A549 (cell line): ENCODE data around the gene SLC22A23. TPM values are rescaled to one million over a fixed set of nuclear protein-coding genes. Genes with fewer than 3 reads are reported as not detected.

ENCODE experiments used
- ATAC-seq, 2 experiments: fragments of 200-7000 bp in 1 of 2; fragments of >200 bp in 1 of 2; cut with Nextera tagmentation in 1 of 2; cut with Tn5 transposase in 1 of 2; 3 replicates each; pipeline versions ENCODE4 v1.8.0 to v1.9.1; 2018 to 2020; ENCODE audit warnings: mild to moderate bottlenecking in 1 of 2, moderate library complexity in 1 of 2
- CTCF ChIA-PET: fragments of 300-600 bp; sonication (Branson Sonifier 250); formaldehyde crosslinking; extraction: SDS; loops from one replicate; lab custom pipeline; 2021; ENCODE audit warnings: antibody characterized with exemption, inconsistent platforms; lab: Yijun Ruan, JAX
- POLR2A ChIA-PET: fragments of 350-600 bp; formaldehyde crosslinking; extraction: SDS; loops from one replicate; lab custom pipeline; 2021; ENCODE audit warnings: antibody characterized with exemption, inconsistent platforms; lab: Yijun Ruan, JAX
- DNase-seq, 2 experiments: peaks; one replicate each; pipeline versions ENCODE4 v3.0.0 to v3.0.0-alpha.2; 2011 to 2016; ENCODE audit warnings: low read depth in 1 of 2, low spot score in 1 of 2
- FAIRE-seq: peaks from 2 replicates; lab custom pipeline; 2011; peaks lifted over from hg19 to GRCh38; lab: Jason Lieb, UNC
- H3K27ac ChIP-seq, 2 experiments: fragments of >200 bp; sonication (Bioruptor Twin); formaldehyde crosslinking; 3 replicates each; pipeline ENCODE4 v1.5.1; 2016 to 2017
- H3K4me1 ChIP-seq: fragments of >200 bp; sonication (Bioruptor Twin); formaldehyde crosslinking; 3 replicates; pipeline ENCODE4 v1.6.1; 2016
- H3K4me2 ChIP-seq: fragments of >200 bp; sonication (Bioruptor Twin); formaldehyde crosslinking; 3 replicates; pipeline ENCODE4 v1.6.1; 2016
- H3K4me3 ChIP-seq: fragments of >200 bp; sonication (Bioruptor Twin); formaldehyde crosslinking; 3 replicates; pipeline ENCODE4 v1.5.1; 2016
- H3K9me3 ChIP-seq: fragments of >200 bp; sonication (Bioruptor Twin); formaldehyde crosslinking; 3 replicates; pipeline ENCODE4 v1.6.1; 2016
- CHD4 ChIP-seq: fragments of 200-600 bp; sonication (generic); IDR thresholded peaks from 2 replicates; pipeline ENCODE4 v1.6.1; 2016; ENCODE audit warnings: antibody characterized with exemption, mild to moderate bottlenecking, borderline replicate concordance
- EP300 ChIP-seq, 2 experiments: fragments of >200 bp; sonication (Bioruptor Twin); formaldehyde crosslinking; IDR thresholded peaks; 2 replicates in 1 of 2; 3 replicates in 1 of 2; pipeline ENCODE4 v1.6.1; 2016 to 2017
- ESRRA ChIP-seq: fragments of 150-350 bp; IDR thresholded peaks from 2 replicates; pipeline ENCODE4 v1.6.1; 2014; ENCODE audit warnings: mild to moderate bottlenecking, low read length, borderline replicate concordance
- FOXS1 ChIP-seq: fragments of 250-450 bp; sonication (Bioruptor Pico); IDR thresholded peaks from 2 replicates; pipeline ENCODE4 v1.5.0; 2020; ENCODE audit warnings: mild to moderate bottlenecking, moderate library complexity
- HDAC2 ChIP-seq: fragments of 200-600 bp; sonication (generic); IDR thresholded peaks from 2 replicates; pipeline ENCODE4 v1.6.1; 2016
- MAX ChIP-seq: IDR thresholded peaks from 2 replicates; pipeline ENCODE4 v1.6.1; 2012
- NFE2L2 ChIP-seq: fragments of 150-350 bp; conservative IDR thresholded peaks from 2 replicates; pipeline ENCODE4 v1.6.1; 2014; ENCODE audit warnings: low read length
- RAD21 ChIP-seq, 2 experiments: fragments of >200 bp in 1 of 2; sonication (Bioruptor Twin) in 1 of 2; formaldehyde crosslinking in 1 of 2; IDR thresholded peaks in 1 of 2; conservative IDR thresholded peaks in 1 of 2; 2 replicates in 1 of 2; 3 replicates in 1 of 2; pipeline ENCODE4 v1.6.1; 2012 to 2018; ENCODE audit warnings: inconsistent platforms in 1 of 2
- RNF2 ChIP-seq: fragments of 200-600 bp; sonication (generic); IDR thresholded peaks from 2 replicates; pipeline ENCODE4 v1.6.1; 2016; ENCODE audit warnings: low read depth, mild to moderate bottlenecking, antibody characterized with exemption, moderate library complexity, borderline replicate concordance
- USF2 ChIP-seq: fragments of 450-650 bp; IDR thresholded peaks from 2 replicates; pipeline ENCODE4 v1.6.1; 2014; ENCODE audit warnings: antibody characterized with exemption
- ZFP36 ChIP-seq: fragments of 450-650 bp; IDR thresholded peaks from 2 replicates; pipeline ENCODE4 v1.6.1; 2014; ENCODE audit warnings: borderline replicate concordance; ENCODE audit not compliant: partially characterized antibody
- ZSCAN20 ChIP-seq: fragments of 250-450 bp; sonication (Bioruptor Pico); IDR thresholded peaks from 2 replicates; pipeline ENCODE4 v1.8.0; 2022; ENCODE audit warnings: mild to moderate bottlenecking, moderate library complexity
- WGBS: methylation state at CpG from one replicate; pipeline ENCODE4 v1.1.6; 2017; ENCODE audit errors: missing lambda C conversion rate; 5-methylcytosine and 5-hydroxymethylcytosine counted together
- polyA plus RNA-seq, 4 experiments: library from polyadenylated mRNA; depleted of rRNA in 3 of 4; stranded (reverse); fragments of >200 nt; fragmentation: RNase III in 1 of 4; extraction: RNeasy Plus Mini Kit Qiagen cat#74134 plus additional on column Dnase treatment in 1 of 4; gene quantifications; 2 replicates in 3 of 4; 3 replicates in 1 of 4; pipeline ENCODE4 v1.2.3, GENCODE V29; 2011 to 2017
- TF ChIP-seq, protein P1 (sequence below): fragments of >200 bp; sonication (Bioruptor Twin); formaldehyde crosslinking; IDR thresholded peaks from 3 replicates; pipeline ENCODE4 v1.6.1; 2016
- TF ChIP-seq, protein P2 (sequence below): fragments of >200 bp; sonication (Bioruptor Twin); formaldehyde crosslinking; IDR thresholded peaks from 2 replicates; pipeline ENCODE4 v1.6.1; 2016

SLC22A23 gene
- polyA plus RNA-seq, 2 of the 4 experiments (the other 2 are of a cell fraction), result 4.4 to 6.2 TPM

GRCh38 chr6:3454273-3455010 lies 2.4 kb downstream of the SLC22A23 start:
- H3K4me1 ChIP-seq, result peaks cover 24% of the 10 kb centered on the region
- peak overlapping the region; percentile 86 for H3K4me2 ChIP-seq
- ATAC-seq (no peak), DNase-seq (no peak), FAIRE-seq (no peak)
- H3K4me3 ChIP-seq, result peak overlapping the region; percentile 95
- no peaks in the 10 kb centered on the region for H3K9me3 ChIP-seq
- ChIA-PET POLR2A (no interaction called here), CTCF (interaction anchor here (1.1 to 2.3 kb wide), 6 partner anchors 10 to 278 kb away, joined by 3 to 8 read pairs (median 4); no protein-coding TSS in a partner anchor)
- H3K27ac ChIP-seq, result 0 out of 6 replicates have a peak overlapping the region, but pooled peaks of 1 of the 2 experiments have one; percentile 38
- TF ChIP-seq HDAC2, result no peak
- TF ChIP-seq ESRRA, result no peak
- TF ChIP-seq ZFP36, result no peak
- TF ChIP-seq, protein P1, sequence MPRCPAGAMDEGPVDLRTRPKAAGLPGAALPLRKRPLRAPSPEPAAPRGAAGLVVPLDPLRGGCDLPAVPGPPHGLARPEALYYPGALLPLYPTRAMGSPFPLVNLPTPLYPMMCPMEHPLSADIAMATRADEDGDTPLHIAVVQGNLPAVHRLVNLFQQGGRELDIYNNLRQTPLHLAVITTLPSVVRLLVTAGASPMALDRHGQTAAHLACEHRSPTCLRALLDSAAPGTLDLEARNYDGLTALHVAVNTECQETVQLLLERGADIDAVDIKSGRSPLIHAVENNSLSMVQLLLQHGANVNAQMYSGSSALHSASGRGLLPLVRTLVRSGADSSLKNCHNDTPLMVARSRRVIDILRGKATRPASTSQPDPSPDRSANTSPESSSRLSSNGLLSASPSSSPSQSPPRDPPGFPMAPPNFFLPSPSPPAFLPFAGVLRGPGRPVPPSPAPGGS, result no peak
- TF ChIP-seq USF2, result no peak
- TF ChIP-seq MAX, result no peak
- WGBS, result 72% methylated on average over 6 of the region's 6 CpGs

GRCh38 chr6:3453413-3454272 lies 3.2 kb downstream of the SLC22A23 start:
- Histone ChIP-seq H3K4me1 (peaks cover 24% of the 10 kb centered on the region; the same call in 2 of the 3 replicates), H3K4me3 (peak overlapping the region; percentile 95; the same call in 1 of the 3 replicates), H3K9me3 (no peaks in the 10 kb centered on the region), H3K27ac (no peak overlapping the region), H3K4me2 (peak overlapping the region; percentile 86)
- TF ChIP-seq, protein P2, sequence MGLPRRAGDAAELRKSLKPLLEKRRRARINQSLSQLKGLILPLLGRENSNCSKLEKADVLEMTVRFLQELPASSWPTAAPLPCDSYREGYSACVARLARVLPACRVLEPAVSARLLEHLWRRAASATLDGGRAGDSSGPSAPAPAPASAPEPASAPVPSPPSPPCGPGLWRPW, result no peak
- peak in 1 of 2 experiments; percentile 9; a peak in 1 of 5 replicates for TF ChIP-seq RAD21 (conservative IDR thresholded peaks at IDR 0.05 in 1 of 2, IDR thresholded peaks at IDR 0.05 in 1 of 2)
- no peak for DNase-seq
- POLR2A ChIA-PET, result no interaction called here
- WGBS, result 89% methylated on average over 5 of the region's 5 CpGs
- no peak for FAIRE-seq
- CTCF ChIA-PET, result interaction anchor here (1.1 to 2.3 kb wide), 7 partner anchors 9 to 279 kb away, joined by 3 to 8 read pairs (median 4); no protein-coding TSS in a partner anchor
- no peak for ATAC-seq

DNA sequence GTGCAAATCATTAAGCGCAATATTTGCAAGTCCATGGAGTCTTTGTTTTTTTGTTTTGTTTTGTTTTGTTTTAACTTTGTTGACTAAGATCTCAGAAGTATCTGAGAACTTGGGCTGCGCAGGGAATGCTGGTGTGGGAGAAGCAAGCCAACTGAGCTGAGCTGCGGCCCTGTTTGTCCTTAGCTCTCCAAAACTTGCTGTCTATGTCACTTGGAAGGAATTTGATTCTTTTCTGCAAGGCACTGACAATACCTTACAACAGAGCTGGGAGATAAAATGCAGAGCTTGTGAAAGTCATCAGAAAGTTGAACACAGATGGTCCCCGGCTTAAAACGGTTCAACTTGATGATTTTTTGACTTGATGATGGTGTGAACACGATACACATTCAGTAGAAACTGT lies 5.4 kb downstream of the SLC22A23 start:
- Histone ChIP-seq H3K27ac (no peak overlapping the region), H3K9me3 (no peaks in the 10 kb centered on the region), H3K4me1 (peaks cover 17% of the 10 kb centered on the region; the same call in 2 of the 3 replicates), H3K4me2 (no peak overlapping the region)
- CTCF ChIA-PET, result interaction anchor here (0.9 to 1.0 kb wide), 2 partner anchors 41 to 172 kb away, joined by 3 read pairs; no protein-coding TSS in a partner anchor
- ATAC-seq (no peak), FAIRE-seq (no peak), DNase-seq (no peak)
- 91% methylated on average over 6 of the region's 6 CpGs for WGBS
- POLR2A ChIA-PET, result no interaction called here
- TF ChIP-seq CHD4 (no peak), ZSCAN20 (no peak), NFE2L2 (no peak), EP300 (IDR thresholded peaks at IDR 0.05) (no peak), RNF2 (no peak), MAX (no peak), FOXS1 (CRISPR knock-in tag) (no peak), USF2 (no peak)
- TF ChIP-seq, all 56 proteins: peak for 0
- no peak overlapping the region for H3K4me3 ChIP-seq
